Measurements from ENCODE around the gene RANBP1.
"Not testable (repeated sequence)": the region's sequence is repeated elsewhere in the genome, so short reads cannot be mapped to it uniquely, and the experiment has no call there.

The RANBP1 gene

DNA sequence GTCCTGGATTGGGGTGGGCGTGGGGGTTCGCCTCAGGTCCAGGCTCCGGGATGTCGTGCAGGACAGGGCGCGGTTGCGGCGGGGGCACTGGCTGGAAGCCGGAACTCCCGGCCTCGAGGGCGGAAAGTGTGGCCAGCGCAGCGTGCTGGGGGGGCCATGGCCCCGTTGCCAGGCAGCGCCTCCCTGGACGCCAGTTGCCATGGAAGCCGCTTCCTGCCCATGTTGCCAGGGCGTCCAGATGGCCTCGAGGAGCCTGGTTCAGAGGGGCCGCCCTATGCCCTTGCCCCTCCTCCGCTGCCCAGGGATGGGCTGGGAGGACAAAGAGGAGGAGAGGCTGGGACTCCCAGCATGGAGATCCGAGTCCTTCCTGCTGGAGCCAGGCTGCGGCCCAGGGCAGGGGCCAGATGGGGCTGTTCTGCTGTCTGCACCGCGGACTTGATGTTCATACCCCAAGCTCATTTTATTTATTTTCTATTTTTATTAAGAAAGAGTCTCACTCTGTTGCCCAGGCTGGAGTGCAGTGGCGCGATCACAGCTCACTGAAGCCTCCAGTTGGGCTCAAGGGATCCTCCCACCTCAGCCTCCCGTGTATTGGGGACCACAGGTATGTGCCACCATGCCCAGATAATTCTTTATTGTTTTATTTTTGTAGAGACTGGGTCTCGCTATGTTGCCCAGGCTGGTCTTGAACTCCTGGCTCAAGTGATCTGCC lies 39.6 kb downstream of the RANBP1 start:
- peak; percentile 69 for DNase-seq

GRCh38 chr22:20156042-20156389 lies 40.1 kb downstream of the RANBP1 start:
- DNase-seq: no peak

- DNase-seq: peak; percentile 91
Observed at GRCh38 chr22:20156611-20157429, 40.9 kb downstream of the RANBP1 start.

GRCh38 chr22:20157430-20158183 lies 41.7 kb downstream of the RANBP1 start:
- no peak for DNase-seq

DNA sequence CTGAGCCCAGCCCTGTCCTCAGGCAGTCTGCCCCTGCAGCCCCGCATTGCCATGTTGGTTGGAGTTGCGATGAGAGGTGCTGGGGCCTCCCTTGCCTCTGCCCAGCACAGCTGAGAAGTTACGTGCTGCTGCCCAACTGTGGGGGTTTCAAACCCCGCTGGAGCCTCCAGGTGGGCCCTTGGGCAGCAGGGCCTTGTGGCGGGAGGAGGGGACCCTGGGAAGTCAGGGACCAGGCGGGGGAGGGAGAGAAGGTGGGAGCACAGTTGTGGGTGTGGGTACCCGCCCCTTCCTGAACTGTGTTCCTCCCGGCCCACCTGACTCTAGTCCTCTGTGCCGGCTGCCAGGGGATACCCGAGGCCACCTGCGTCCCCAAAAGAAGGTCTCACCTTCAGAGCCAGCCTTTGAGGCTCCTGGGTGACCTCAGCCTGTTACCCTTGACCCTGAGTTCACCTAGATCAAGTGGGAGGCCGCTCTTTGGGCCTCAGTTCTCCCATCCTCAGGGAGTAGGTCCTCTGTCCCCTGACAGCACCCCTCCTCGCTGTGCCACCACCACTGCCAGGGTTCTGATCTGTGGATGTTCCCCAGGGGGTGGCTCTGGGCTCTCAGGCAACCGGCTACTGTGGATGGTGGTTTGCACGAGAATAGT lies 42.6 kb downstream of the RANBP1 start:
- DNase-seq: no peak

GRCh38 chr22:20159076-20159475 lies 43.2 kb downstream of the RANBP1 start:
- no peak for DNase-seq

GRCh38 chr22:20159531-20159930 lies 43.6 kb downstream of the RANBP1 start:
- not testable (repeated sequence) for DNase-seq

GRCh38 chr22:20160041-20160440 lies 44.1 kb downstream of the RANBP1 start:
- DNase-seq: no peak

- no peak for DNase-seq
Observed at GRCh38 chr22:20164863-20165262, 49.0 kb downstream of the RANBP1 start.

DNA sequence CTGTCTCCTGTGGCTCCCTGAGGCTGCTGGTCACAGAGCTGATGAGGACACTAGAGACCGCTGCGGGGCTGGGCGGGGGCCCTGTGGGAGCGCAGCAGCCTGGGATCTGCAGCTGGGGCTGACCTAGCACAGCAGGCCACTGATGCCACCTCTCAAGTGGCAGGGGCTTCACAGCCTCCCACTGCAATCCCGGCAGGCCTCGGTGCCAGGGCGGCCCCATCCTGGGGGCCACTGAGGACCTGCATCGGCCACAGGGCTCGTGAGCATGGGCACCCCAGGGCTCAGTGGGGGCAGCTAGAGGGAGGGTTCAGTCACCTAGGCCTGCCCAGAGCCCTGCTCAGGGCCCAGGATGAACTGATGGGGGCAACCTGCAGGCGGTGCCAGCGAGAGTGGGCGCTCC lies 49.5 kb downstream of the RANBP1 start:
- no peak for DNase-seq

DNA sequence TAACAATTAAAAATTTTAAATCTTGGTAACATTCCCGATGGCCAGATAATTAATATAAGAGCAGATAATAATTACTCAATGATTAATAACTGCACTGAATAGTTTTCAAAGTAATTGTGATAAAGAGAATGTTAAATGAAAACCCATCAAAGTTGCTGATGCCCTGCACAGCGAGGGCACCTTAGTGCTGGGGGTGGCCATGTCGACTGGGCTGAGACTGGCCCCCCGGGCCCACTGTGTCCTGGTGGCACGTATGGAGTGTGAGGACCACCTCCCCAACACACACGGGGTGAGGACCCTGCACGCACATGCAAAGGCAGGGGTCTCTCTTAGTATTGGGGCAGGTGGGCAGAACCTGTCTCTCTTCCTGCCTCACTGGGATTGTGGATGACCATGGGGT lies 50.0 kb downstream of the RANBP1 start:
- DNase-seq: no peak

DNA sequence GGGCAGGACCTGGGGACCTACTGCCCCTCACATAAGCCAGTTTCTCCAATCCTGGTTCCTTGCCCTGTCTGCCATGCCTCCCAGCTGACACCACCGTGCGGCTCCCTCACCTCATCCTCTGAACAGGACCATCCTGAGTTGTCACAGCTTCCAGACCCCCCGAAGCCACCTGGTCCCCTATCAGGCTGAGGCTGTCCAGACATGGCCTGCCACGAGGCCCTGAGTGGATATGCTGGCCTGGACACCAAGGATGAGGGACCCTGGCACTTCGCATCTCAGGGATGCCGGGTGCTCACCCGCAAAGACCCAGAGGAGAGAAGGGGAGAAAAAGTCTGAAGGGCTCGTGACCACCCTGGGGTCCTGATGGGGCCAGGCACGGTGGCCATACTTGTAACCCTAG lies 50.8 kb downstream of the RANBP1 start:
- no peak for DNase-seq

DNA sequence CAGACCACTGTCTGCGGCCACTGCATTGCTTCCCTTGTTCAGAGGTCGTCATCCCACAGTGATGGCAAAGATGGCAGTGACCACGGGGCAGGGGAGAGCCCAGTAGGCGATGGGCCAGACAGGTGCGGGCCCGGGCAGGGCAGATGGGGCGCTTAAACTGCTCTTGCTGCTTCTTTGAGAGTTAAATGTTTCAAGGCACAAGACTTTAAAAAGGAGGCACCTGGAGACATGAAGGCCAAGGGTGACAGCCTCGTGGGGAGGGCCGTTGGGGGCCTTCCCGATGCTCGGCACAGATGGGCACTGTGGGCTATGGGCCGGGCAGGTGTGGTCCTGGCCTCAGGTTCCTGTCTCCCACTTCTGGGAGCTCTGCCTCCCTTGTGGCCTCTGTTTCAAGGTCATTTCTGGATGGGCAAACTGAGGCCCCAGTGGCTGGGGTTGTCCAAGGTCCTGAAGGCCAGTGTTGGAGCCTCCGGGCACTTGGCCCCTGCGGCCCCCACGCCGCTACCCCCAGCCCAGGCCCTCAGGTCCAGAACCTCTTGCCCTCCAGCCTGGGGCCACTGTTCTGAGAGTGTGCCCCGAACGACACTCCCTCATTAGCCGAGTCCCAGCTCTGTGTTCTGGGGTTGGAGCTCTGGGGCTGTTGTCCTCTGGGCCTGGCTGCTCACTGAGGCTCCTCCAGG lies 51.9 kb downstream of the RANBP1 start:
- DNase-seq: no peak

GRCh38 chr22:20169253-20169822 lies 53.4 kb downstream of the RANBP1 start:
- no peak for DNase-seq

DNA sequence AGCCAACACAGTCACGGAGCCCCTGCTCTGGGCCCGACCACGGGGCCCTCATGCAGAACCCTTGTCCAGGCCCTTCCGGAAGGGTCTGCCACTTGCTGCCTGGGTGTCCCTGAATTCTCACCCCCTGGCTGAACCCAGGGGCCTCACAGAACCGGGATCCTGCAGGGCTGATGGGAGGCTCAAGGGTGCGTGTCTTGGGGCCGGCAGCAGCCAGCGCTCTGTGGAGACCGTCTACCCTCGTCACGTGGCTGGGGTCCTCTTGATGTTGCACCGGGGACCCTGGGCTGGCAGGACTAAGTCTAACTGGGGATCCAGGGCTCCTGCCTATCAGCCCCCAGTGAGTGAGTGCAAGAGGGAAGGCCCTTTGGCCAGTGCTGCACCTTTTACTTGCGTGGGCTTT lies 54.3 kb downstream of the RANBP1 start:
- DNase-seq: no peak

DNA sequence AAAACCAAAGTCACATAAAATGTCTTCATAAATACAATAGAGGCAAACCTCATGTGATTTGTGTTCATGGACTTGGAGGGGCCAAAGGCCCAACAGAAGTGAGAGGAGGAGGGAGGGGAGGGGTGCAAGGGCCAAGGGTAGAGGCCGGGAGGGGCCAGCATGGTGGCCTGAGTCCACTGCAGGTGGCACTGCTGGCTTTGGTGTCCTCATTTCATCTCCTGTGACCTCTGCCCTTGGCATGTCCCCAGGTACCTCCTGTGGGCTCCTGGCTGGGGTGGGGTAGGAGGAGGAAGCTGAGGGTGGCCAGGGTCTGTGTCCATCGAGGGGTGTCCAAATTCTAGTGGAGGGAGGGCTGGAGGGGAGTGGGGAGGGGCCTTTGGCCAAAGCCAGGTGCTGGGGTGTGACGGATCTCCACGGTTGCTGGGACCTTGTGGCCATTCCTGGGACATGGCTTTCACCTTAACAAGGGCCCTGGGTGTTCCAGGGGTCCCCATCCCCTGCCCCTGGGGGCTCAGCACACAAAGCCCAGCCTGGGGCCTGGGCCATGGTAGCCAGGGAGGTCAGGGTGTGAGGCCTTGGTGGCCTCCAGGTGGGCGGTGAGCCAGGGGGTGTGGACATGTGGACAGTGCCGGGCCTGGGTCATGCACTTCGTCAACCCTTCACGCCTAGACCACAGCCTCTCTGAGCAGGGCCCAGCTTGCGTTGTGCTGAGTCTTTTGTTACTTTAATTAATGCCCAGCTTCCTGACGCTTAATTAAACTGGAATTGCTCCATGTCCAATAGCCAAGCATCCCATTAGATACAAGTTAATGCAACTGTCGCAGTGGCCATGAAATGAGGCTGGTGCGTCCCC lies 55.6 kb downstream of the RANBP1 start:
- DNase-seq: no peak

- DNase-seq: no peak
Observed at GRCh38 chr22:20172141-20172613, 56.3 kb downstream of the RANBP1 start.

DNA sequence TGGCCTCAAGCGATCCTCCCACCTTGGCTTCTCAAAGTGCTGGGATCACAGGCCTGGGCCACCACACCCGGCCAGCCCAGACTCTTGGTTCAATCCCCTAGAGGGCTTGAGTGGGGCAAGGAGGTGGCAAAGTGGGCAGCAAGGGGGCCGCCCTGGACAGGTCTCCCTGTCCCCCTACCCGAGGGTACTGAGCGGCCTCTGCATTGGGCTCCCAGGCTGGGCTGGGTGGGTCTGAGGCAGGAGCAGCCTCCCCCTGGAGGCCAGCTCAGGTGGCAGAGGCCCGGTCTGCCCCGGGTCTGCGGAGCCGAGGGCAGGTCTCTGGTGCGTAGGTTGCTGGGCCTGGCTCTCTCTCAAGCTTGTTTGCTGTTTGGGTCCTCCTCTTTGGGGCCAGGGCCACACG lies 57.3 kb downstream of the RANBP1 start:
- no peak for DNase-seq

- no peak for DNase-seq
Observed at GRCh38 chr22:20173772-20174171, 57.9 kb downstream of the RANBP1 start.

GRCh38 chr22:20174785-20175596 lies 59.1 kb downstream of the RANBP1 start:
- DNase-seq: no peak

Data from left hindlimb (tissue), 1 donor.